Uterus (tissue), 2 donors: Measurements from ENCODE around the gene PDE10A.

Experiments
- CTCF ChIP-seq, 4 experiments: fragments of 200-600 bp in 2 of 4; fragments of 450-650 bp in 2 of 4; sonication (generic) in 2 of 4; IDR thresholded peaks; one replicate each; pipeline ENCODE4 v1.5.1; 2016 to 2019; ENCODE audit warnings: antibody characterized with exemption in 4 of 4, mild to moderate bottlenecking in 2 of 4, moderate library complexity in 1 of 4
- POLR2A ChIP-seq, 2 donors: fragments of 450-650 bp; IDR thresholded peaks; one replicate each; pipeline ENCODE4 v1.6.1; 2016; ENCODE audit warnings: antibody characterized with exemption in 2 of 2, mild to moderate bottlenecking in 1 of 2, moderate library complexity in 1 of 2

GRCh38 chr6:165674155-165675029, 11.4 kb upstream of the PDE10A start:
- TF ChIP-seq CTCF (IDR thresholded peaks at IDR 0.05) (no peak), POLR2A (IDR thresholded peaks at IDR 0.05) (no peak)
